ENCODE data around the gene KDM4D.

GRCh38 chr11:95003716-95004115 is 30.2 kb downstream of the KDM4D start:
- TF ChIP-seq, protein P1, sequence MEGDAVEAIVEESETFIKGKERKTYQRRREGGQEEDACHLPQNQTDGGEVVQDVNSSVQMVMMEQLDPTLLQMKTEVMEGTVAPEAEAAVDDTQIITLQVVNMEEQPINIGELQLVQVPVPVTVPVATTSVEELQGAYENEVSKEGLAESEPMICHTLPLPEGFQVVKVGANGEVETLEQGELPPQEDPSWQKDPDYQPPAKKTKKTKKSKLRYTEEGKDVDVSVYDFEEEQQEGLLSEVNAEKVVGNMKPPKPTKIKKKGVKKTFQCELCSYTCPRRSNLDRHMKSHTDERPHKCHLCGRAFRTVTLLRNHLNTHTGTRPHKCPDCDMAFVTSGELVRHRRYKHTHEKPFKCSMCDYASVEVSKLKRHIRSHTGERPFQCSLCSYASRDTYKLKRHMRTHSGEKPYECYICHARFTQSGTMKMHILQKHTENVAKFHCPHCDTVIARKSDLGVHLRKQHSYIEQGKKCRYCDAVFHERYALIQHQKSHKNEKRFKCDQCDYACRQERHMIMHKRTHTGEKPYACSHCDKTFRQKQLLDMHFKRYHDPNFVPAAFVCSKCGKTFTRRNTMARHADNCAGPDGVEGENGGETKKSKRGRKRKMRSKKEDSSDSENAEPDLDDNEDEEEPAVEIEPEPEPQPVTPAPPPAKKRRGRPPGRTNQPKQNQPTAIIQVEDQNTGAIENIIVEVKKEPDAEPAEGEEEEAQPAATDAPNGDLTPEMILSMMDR (IDR thresholded peaks at IDR 0.05 in 4 of 5, conservative IDR thresholded peaks at IDR 0.05 in 1 of 5): no peak
- TF ChIP-seq POLR2A (IDR thresholded peaks at IDR 0.05): no peak

Data from gastrocnemius medialis (tissue), 4 donors.